Keratinocyte (primary cell): ENCODE measurements around the gene STKLD1. TPM values are rescaled to one million over a fixed set of nuclear protein-coding genes. Genes with fewer than 3 reads are reported as not detected.

Source experiments
- DNase-seq: peaks from one replicate; pipeline ENCODE4 v3.0.0-alpha.2; 2011; ENCODE audit warnings: low read depth, missing footprints, low spot score
- FAIRE-seq: peaks from 2 replicates; lab custom pipeline; 2011; peaks lifted over from hg19 to GRCh38; lab: Jason Lieb, UNC
- H2AFZ ChIP-seq: 2 replicates; pipeline ENCODE4 v1.6.0; 2012; ENCODE audit warnings: low read length, control low read depth, inconsistent platforms; ENCODE audit not compliant: control insufficient read depth
- H3K27ac ChIP-seq: 2 replicates; pipeline ENCODE4 v1.5.1; 2011; ENCODE audit warnings: low read length; ENCODE audit not compliant: control insufficient read depth, insufficient read depth
- H3K27me3 ChIP-seq: 3 replicates; pipeline ENCODE4 v1.6.0; 2011; ENCODE audit warnings: low read length; ENCODE audit not compliant: control insufficient read depth, insufficient read depth; ENCODE audit errors: extremely low read depth
- H3K36me3 ChIP-seq, 2 experiments: 2 replicates in 1 of 2; 3 replicates in 1 of 2; pipeline ENCODE4 v1.5.1; 2011; ENCODE audit warnings: low read length in 2 of 2, mild to moderate bottlenecking in 1 of 2; ENCODE audit not compliant: control insufficient read depth in 2 of 2, insufficient read depth in 2 of 2; ENCODE audit errors: extremely low read depth in 1 of 2
- H3K4me1 ChIP-seq: 3 replicates; pipeline ENCODE4 v1.5.1; 2011; ENCODE audit warnings: low read length; ENCODE audit not compliant: control insufficient read depth, insufficient read depth; ENCODE audit errors: extremely low read depth
- H3K4me2 ChIP-seq: 3 replicates; pipeline ENCODE4 v1.6.0; 2011; ENCODE audit warnings: low read depth, low read length; ENCODE audit not compliant: control insufficient read depth, insufficient read depth; ENCODE audit errors: extremely low read depth
- H3K4me3 ChIP-seq, 3 experiments: fragments of 200-600 bp in 1 of 3; sonication (generic) in 1 of 3; 2 replicates in 2 of 3; 3 replicates in 1 of 3; pipeline ENCODE4 v1.5.1; 2011 to 2016; ENCODE audit warnings: low read length in 3 of 3, mild to moderate bottlenecking in 3 of 3, control low read depth in 2 of 3, inconsistent platforms in 1 of 3, low read depth in 1 of 3, mixed read lengths in 1 of 3, mixed run types in 1 of 3, moderate library complexity in 1 of 3; ENCODE audit not compliant: control insufficient read depth in 2 of 3, insufficient read depth in 2 of 3; ENCODE audit errors: extremely low read depth in 1 of 3
- H3K79me2 ChIP-seq: 2 replicates; pipeline ENCODE4 v1.6.0; 2012; ENCODE audit warnings: low read length; ENCODE audit not compliant: control insufficient read depth, insufficient read depth
- H3K9ac ChIP-seq: 3 replicates; pipeline ENCODE4 v1.6.0; 2011; ENCODE audit warnings: low read length; ENCODE audit not compliant: control insufficient read depth, insufficient read depth; ENCODE audit errors: extremely low read depth
- H3K9me1 ChIP-seq: 3 replicates; pipeline ENCODE4 v1.6.0; 2011; ENCODE audit warnings: low read length; ENCODE audit not compliant: control insufficient read depth, insufficient read depth; ENCODE audit errors: extremely low read depth
- H3K9me3 ChIP-seq: 2 replicates; pipeline ENCODE4 v1.5.1; 2012; ENCODE audit warnings: low read depth, low read length; ENCODE audit not compliant: control insufficient read depth
- H4K20me1 ChIP-seq: 3 replicates; pipeline ENCODE4 v1.6.0; 2011; ENCODE audit warnings: low read length; ENCODE audit not compliant: control insufficient read depth, insufficient read depth; ENCODE audit errors: extremely low read depth
- CTCF ChIP-seq, 3 experiments: IDR thresholded peaks in 1 of 3; conservative IDR thresholded peaks in 1 of 3; optimal IDR thresholded peaks in 1 of 3; 2 replicates in 2 of 3; 3 replicates in 1 of 3; pipeline versions ENCODE3 to v1.5.1; 2011; ENCODE audit warnings: low read length in 3 of 3, mild to moderate bottlenecking in 3 of 3, moderate library complexity in 2 of 3, control low read depth in 1 of 3, inconsistent platforms in 1 of 3; ENCODE audit not compliant: insufficient read depth in 2 of 3; ENCODE audit errors: extremely low read depth in 1 of 3
- EZH2 ChIP-seq: IDR thresholded peaks from one replicate; pipeline ENCODE4 v1.6.1; 2012; ENCODE audit warnings: inconsistent platforms, mild to moderate bottlenecking, low read length, moderate library complexity
- dilution Hi-C: fragments of 300-500 bp; cut with MboI; formaldehyde crosslinking; loops from one replicate; pipeline ENCODE4 v1.7.0; 2020; ENCODE audit warnings: low sequenced_read_pairs; ENCODE audit not compliant: extremely low pct_ligation_motif_present
- polyA plus RNA-seq, 5 experiments: library from polyadenylated mRNA; depleted of rRNA in 3 of 5; stranded (reverse) in 3 of 5; stranded (forward) in 1 of 5; unstranded in 1 of 5; fragments of >200 nt; gene quantifications; 1 replicate in 1 of 5; 2 replicates in 3 of 5; 3 replicates in 1 of 5; pipeline versions ENCODE4 v1.2.1 to v1.2.3, GENCODE V29; 2011 to 2012; ENCODE audit warnings: missing spikeins in 2 of 5, low read depth in 1 of 5, low replicate concordance in 1 of 5

The STKLD1 gene
- polyA plus RNA-seq, 1 donor (not counting 4 experiments of a cell fraction or from before 2014, with no cell fraction given), result 0.77 TPM

- H3K9me3 ChIP-seq, result no peaks in the 10 kb centered on the region
- H3K4me1 ChIP-seq, result peaks cover 4% of the 10 kb centered on the region
- H4K20me1 ChIP-seq, result peaks cover 3% of the 10 kb centered on the region
- TF ChIP-seq CTCF (optimal IDR thresholded peaks at IDR 0.05 in 1 of 3, IDR thresholded peaks at IDR 0.05 in 1 of 3, conservative IDR thresholded peaks at IDR 0.05 in 1 of 3; ENCODE audit: extremely low read depth in 1 of 3, insufficient read depth in 2 of 3, low read length in 3 of 3) (no peak), EZH2 (no peak)
- no peaks in the 10 kb centered on the region for H3K27me3 ChIP-seq
- H3K27ac ChIP-seq, result no peak overlapping the region
- no peak for DNase-seq
- dilution Hi-C loops, result no loop called here
- H3K9ac ChIP-seq, result no peak overlapping the region
- peaks cover 45 to 56% of the 10 kb centered on the region in 2 experiments for H3K36me3 ChIP-seq
- no peak for FAIRE-seq
- H2AFZ ChIP-seq, result no peak overlapping the region
- peaks cover 14% of the 10 kb centered on the region for H3K79me2 ChIP-seq
- H3K4me3 ChIP-seq, result no peak overlapping the region
- H3K4me2 ChIP-seq, result no peak overlapping the region
- H3K9me1 ChIP-seq, result no peaks in the 10 kb centered on the region
These were observed 34.6 kb upstream of the STKLD1 start for GRCh38 chr9:133341369-133342068.

DNA sequence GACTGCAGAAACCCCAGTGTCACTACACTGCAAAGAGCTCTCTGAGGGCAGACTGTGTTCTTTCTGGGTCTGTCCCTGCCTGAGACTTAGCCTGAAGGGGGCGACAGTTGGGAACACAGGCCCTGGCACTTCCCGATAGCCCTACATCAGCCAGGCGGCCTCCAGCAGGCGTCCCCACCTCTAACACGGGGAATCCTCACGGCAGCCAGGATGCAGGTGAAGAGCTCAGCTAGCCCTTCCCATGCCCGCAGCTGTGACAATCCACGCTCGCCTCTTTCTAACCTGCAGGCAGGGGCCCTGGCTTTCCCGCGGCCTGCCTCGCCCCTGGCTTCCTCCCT is 34.1 kb upstream of the STKLD1 start:
- Histone ChIP-seq H3K27ac (no peak overlapping the region), H3K9me1 (no peaks in the 10 kb centered on the region), H3K79me2 (peaks cover 20% of the 10 kb centered on the region), H3K9ac (no peak overlapping the region), H3K4me1 (peaks cover 7% of the 10 kb centered on the region), H3K36me3 (peaks cover 45 to 56% of the 10 kb centered on the region in 2 experiments), H3K9me3 (no peaks in the 10 kb centered on the region), H2AFZ (no peak overlapping the region), H3K4me3 (no peak overlapping the region), H3K27me3 (no peaks in the 10 kb centered on the region), H3K4me2 (no peak overlapping the region), H4K20me1 (peaks cover 3% of the 10 kb centered on the region)
- dilution Hi-C loops, result no loop called here
- no peak for FAIRE-seq
- DNase-seq, result no peak
- peak in 2 of 3 experiments; percentile 30 to 38 for TF ChIP-seq CTCF (optimal IDR thresholded peaks at IDR 0.05 in 1 of 3, IDR thresholded peaks at IDR 0.05 in 1 of 3, conservative IDR thresholded peaks at IDR 0.05 in 1 of 3; ENCODE audit: extremely low read depth in 1 of 3, insufficient read depth in 2 of 3, low read length in 3 of 3)
- no peak for TF ChIP-seq EZH2
